Panc1 (cell line): ENCODE results near the gene RBCK1.

Experiments used
- POLR2AphosphoS5 ChIP-seq: IDR thresholded peaks from 2 replicates; pipeline ENCODE4 v1.6.1; 2012; ENCODE audit warnings: mild to moderate bottlenecking, low read depth, low read length, moderate library complexity
- TF ChIP-seq, protein P1 (sequence below): fragments of 450-650 bp; IDR thresholded peaks from 2 replicates; pipeline ENCODE4 v1.5.1; 2017; ENCODE audit warnings: mild to moderate bottlenecking

DNA sequence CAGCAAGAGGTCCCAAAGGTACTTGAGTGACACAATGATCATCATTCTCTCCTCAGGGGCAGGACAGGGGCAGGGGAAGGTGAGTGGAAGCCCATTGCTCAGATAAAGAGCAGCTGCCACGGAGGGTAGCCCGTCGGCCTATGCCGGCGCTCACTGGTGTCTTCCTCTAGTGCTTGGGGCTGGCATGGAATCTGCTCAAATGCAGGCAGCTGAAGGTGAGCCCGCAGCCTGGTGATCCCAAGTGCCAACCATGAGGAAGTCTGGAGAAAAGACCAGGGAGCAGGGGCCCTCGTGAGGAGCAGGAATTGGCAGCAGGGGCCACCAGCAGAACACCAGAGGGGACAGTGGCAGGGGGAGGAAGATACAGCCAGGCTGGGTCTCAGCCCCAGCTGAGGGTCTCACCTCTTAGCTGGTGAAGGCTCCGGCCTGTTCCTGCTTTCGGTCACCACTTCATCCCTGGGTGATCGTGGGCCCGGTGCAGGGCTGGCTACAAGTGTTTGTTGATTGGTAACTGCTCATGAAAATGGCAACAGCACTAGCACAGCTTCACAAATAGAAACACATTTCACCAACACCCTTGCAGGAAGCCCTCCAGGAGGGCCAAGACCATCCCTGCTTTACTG lies 24.7 kb downstream of the RBCK1 start:
- TF ChIP-seq, protein P1, sequence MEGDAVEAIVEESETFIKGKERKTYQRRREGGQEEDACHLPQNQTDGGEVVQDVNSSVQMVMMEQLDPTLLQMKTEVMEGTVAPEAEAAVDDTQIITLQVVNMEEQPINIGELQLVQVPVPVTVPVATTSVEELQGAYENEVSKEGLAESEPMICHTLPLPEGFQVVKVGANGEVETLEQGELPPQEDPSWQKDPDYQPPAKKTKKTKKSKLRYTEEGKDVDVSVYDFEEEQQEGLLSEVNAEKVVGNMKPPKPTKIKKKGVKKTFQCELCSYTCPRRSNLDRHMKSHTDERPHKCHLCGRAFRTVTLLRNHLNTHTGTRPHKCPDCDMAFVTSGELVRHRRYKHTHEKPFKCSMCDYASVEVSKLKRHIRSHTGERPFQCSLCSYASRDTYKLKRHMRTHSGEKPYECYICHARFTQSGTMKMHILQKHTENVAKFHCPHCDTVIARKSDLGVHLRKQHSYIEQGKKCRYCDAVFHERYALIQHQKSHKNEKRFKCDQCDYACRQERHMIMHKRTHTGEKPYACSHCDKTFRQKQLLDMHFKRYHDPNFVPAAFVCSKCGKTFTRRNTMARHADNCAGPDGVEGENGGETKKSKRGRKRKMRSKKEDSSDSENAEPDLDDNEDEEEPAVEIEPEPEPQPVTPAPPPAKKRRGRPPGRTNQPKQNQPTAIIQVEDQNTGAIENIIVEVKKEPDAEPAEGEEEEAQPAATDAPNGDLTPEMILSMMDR, result no peak
- no peak; the same call in 1 of the 2 replicates for TF ChIP-seq POLR2AphosphoS5
